Tongue (tissue), 2 donors: ENCODE measurements around the gene SPATA3. TPM values are rescaled to one million over a fixed set of nuclear protein-coding genes. Genes with fewer than 3 reads are reported as not detected.
A peak's percentile ranks its signal among the peaks of the same experiment; 100 is the strongest.

ENCODE experiments used
- DNase-seq: peaks from one replicate; pipeline ENCODE4 v3.0.0-alpha.2; 2015
- total RNA-seq: library from RNA; depleted of rRNA; stranded (reverse); fragments of >200 nt; gene quantifications from one replicate; pipeline ENCODE4 v1.2.3, GENCODE V29; 2014

SPATA3 gene
- total RNA-seq, 1 donor from 2014 or later = not detected

- DNase-seq = no peak
Measured at GRCh38 chr2:230968921-230969658, 26.8 kb upstream of the SPATA3 start.

GRCh38 chr2:230969659-230970015, 26.3 kb upstream of the SPATA3 start:
- no peak for DNase-seq

- no peak for DNase-seq
Measured at GRCh38 chr2:230972046-230972445, 23.9 kb upstream of the SPATA3 start.

GRCh38 chr2:230974096-230974913, 21.6 kb upstream of the SPATA3 start:
- DNase-seq = no peak

GRCh38 chr2:230975927-230976326, 20.0 kb upstream of the SPATA3 start:
- no peak for DNase-seq

- DNase-seq = no peak
Measured at GRCh38 chr2:230976671-230977171, 19.2 kb upstream of the SPATA3 start.

GRCh38 chr2:230980468-230980867, 15.5 kb upstream of the SPATA3 start:
- no peak for DNase-seq

- no peak for DNase-seq
Measured at GRCh38 chr2:230981704-230982103, 14.2 kb upstream of the SPATA3 start.

GRCh38 chr2:230982126-230982525, 13.8 kb upstream of the SPATA3 start:
- no peak for DNase-seq

- no peak for DNase-seq
Measured at GRCh38 chr2:230982528-230982927, 13.4 kb upstream of the SPATA3 start.

GRCh38 chr2:230983566-230983965, 12.4 kb upstream of the SPATA3 start:
- DNase-seq = no peak

GRCh38 chr2:230984393-230985220, 11.3 kb upstream of the SPATA3 start:
- DNase-seq = no peak

- DNase-seq = no peak
Measured at GRCh38 chr2:230985519-230986231, 10.2 kb upstream of the SPATA3 start.

GRCh38 chr2:230986520-230987136, 9.3 kb upstream of the SPATA3 start:
- DNase-seq = no peak

GRCh38 chr2:230987137-230988020, 8.5 kb upstream of the SPATA3 start:
- peak; percentile 82 for DNase-seq

GRCh38 chr2:230989731-230990130, 6.2 kb upstream of the SPATA3 start:
- DNase-seq = no peak

- no peak for DNase-seq
Measured at GRCh38 chr2:230990131-230990898, 5.6 kb upstream of the SPATA3 start.

- DNase-seq = no peak
Measured at GRCh38 chr2:230990899-230991150, 5.1 kb upstream of the SPATA3 start.

GRCh38 chr2:230991598-230991997, 4.3 kb upstream of the SPATA3 start:
- no peak for DNase-seq

- no peak for DNase-seq
Measured at GRCh38 chr2:230996661-230997060, 740 bp downstream of the SPATA3 start.
